ENCODE results near the gene ANKRD26. TPM values are rescaled to one million over a fixed set of nuclear protein-coding genes. Genes with fewer than 3 reads are reported as not detected.
A peak's percentile ranks its signal among the peaks of the same experiment; 100 is the strongest.

Gene ANKRD26
- total and polyA plus RNA-seq, 9 of the 15 experiments (the other 6 are each of a cell fraction or from before 2014, with no cell fraction given): 2.3 to 12.3 (median 4.9) TPM

DNA sequence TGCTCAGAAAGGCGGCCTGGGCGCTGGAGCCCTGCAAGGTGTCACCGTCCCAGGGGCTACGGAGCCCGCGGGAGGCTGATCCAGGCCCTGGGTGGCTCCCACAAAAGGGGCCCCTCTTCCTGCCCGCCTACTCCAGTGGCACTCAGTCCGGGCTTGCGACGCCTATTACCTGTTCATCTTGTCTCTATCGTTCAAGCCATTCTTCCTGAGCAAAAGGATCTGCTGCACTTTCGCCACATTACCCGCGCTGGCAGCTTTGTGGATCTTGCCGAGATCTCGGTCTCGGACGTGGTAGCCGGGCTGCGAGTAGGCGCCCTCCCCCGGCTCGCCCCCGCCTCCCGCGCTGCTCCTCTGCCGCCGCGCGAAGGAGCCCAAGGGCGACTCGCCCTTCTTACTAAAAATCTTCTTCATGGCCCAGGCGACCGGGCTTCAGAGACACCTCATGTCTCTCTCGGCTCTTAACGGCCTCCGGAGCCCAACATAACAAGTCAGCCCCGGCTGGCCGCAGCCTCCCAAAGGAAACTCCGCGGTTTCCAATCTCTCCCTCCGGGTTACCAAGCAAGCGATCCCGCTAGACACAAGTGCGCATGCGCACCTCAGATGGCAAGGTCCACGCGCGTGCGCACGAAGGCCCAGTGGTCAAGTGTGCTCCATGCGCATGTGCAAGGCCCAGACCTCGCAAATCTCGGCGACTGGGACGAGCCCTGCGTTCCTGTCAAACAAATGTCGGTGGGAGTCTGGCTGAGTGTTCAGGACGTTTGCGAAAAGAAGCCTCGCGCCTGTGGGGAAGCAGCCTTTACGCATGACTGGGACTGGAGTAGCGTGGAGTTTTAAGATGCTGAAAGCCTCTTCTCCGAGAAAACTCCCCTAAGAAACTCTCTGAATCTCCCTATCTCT is at the start of gene ANKRD26 (continued):
- TF ChIP-seq MGA (IDR thresholded peaks at IDR 0.05) (peak; percentile 57), SMAD4 (CRISPR knock-in tag; conservative IDR thresholded peaks at IDR 0.05) (0 out of 2 replicates have a peak, but pooled peaks have one; percentile 12), ESRRA (IDR thresholded peaks at IDR 0.05; ENCODE audit: borderline replicate concordance, low read depth) (peak; percentile 80; the same call in 1 of the 2 replicates), ZEB2 (IDR thresholded peaks at IDR 0.05) (no peak), SETDB1 (IDR thresholded peaks at IDR 0.05; ENCODE audit: low read length) (peak; percentile 10), TSC22D4 (tag; IDR thresholded peaks at IDR 0.05) (no peak), SMARCA4 (IDR thresholded peaks at IDR 0.05) (peak; percentile 33; the same call in 1 of the 2 replicates), ZNF764 (CRISPR knock-in tag; IDR thresholded peaks at IDR 0.05; ENCODE audit: low read depth) (no peak), ZNF696 (CRISPR knock-in tag; conservative IDR thresholded peaks at IDR 0.05) (no peak), TCF7L2 (IDR thresholded peaks at IDR 0.05; ENCODE audit: low read depth, low read length) (0 out of 2 replicates have a peak, but pooled peaks have one; percentile 21), ZNF561 (CRISPR knock-in tag; conservative IDR thresholded peaks at IDR 0.05) (no peak), KLF10 (CRISPR knock-in tag; IDR thresholded peaks at IDR 0.05) (no peak), TFAP4 (CRISPR knock-in tag; IDR thresholded peaks at IDR 0.05; ENCODE audit: borderline replicate concordance) (peak; percentile 53; the same call in 1 of the 2 replicates)

Measured in K562 (cell line).